ENCODE results near the gene LGR4. TPM values are rescaled to one million over a fixed set of nuclear protein-coding genes. Genes with fewer than 3 reads are reported as not detected.

Gene LGR4
- total and polyA plus RNA-seq, 2 of the 13 experiments (the other 11 are each of a cell fraction or from before 2014, with no cell fraction given): 42.1 to 68.7 TPM

- TF ChIP-seq ZFP90 (CRISPR knock-in tag; IDR thresholded peaks at IDR 0.05; ENCODE audit: borderline replicate concordance) (no peak), DZIP1 (CRISPR knock-in tag; IDR thresholded peaks at IDR 0.05) (no peak)
Measured at GRCh38 chr11:27513389-27513788, 40.8 kb upstream of the LGR4 start (continued).

GRCh38 chr11:27512238-27512637, 39.6 kb upstream of the LGR4 start:
- POLR2A ChIA-PET: no interaction called here
- intact Hi-C loops (cut with micrococcal nuclease; ENCODE audit: unreplicated experiment): no loop called here
- 66% methylated on average over 3 of the region's 3 CpGs for WGBS (ENCODE audit: low lambda C conversion rate)
- in situ Hi-C loops (cut with HindIII; ENCODE audit: extremely low pct_ligation_motif_present, low pct_unique_long_range_greater_than_20kb): no loop called here
- Histone ChIP-seq H3K9ac (ENCODE audit: insufficient read depth, low read depth, low read length) (no peak overlapping the region), H4K20me1 (ENCODE audit: insufficient read depth, low read length) (no peaks in the 10 kb centered on the region), H3K27me3 (ENCODE audit: control insufficient read depth in 1 of 2, insufficient read depth in 2 of 2, low read length in 2 of 2) (no peaks in the 10 kb centered on the region), H2AFZ (ENCODE audit: low read length) (no peak overlapping the region), H3K4me3 (replicated peaks in 1 of 3; ENCODE audit: insufficient read depth in 1 of 3, low read depth in 2 of 3, low read length in 3 of 3) (no peak overlapping the region), H3K79me2 (ENCODE audit: insufficient read depth, low read length) (no peaks in the 10 kb centered on the region), H3K9me3 (ENCODE audit: low read length) (no peaks in the 10 kb centered on the region), H3K27ac (ENCODE audit: extremely low read length, insufficient read depth, low read length) (no peak overlapping the region), H3K4me1 (ENCODE audit: insufficient read depth, low read length) (peaks cover 27% of the 10 kb centered on the region), H3K36me3 (replicated peaks in 1 of 2; ENCODE audit: control insufficient read depth in 1 of 2, insufficient read depth in 2 of 2, low read length in 2 of 2) (no peaks in the 10 kb centered on the region), H3K4me2 (ENCODE audit: low read depth, low read length) (no peak overlapping the region)
- DNase-seq (ENCODE audit: low spot score) (no peak), ATAC-seq (no peak), FAIRE-seq (no peak)
- BruUV-seq (replicated peaks): no TSS peak
- CTCF ChIA-PET (ENCODE audit: low intra/inter-chr PET ratio, low total read pairs): no interaction called here
- TF ChIP-seq RFXANK (CRISPR knock-in tag; IDR thresholded peaks at IDR 0.05) (no peak), ZNF263 (CRISPR knock-in tag; IDR thresholded peaks at IDR 0.05) (no peak), CHD4 (IDR thresholded peaks at IDR 0.05; ENCODE audit: borderline replicate concordance, low read length) (no peak), ZNF607 (CRISPR knock-in tag; IDR thresholded peaks at IDR 0.05; ENCODE audit: borderline replicate concordance) (no peak), MED1 (CRISPR knock-in tag; IDR thresholded peaks at IDR 0.05) (no peak), RFX3 (CRISPR knock-in tag; IDR thresholded peaks at IDR 0.05) (no peak), ZNF33B (CRISPR knock-in tag; IDR thresholded peaks at IDR 0.05) (no peak), PLRG1 (conservative IDR thresholded peaks at IDR 0.05) (no peak), KMT2B (CRISPR knock-in tag; IDR thresholded peaks at IDR 0.05) (no peak), SALL2 (CRISPR knock-in tag; IDR thresholded peaks at IDR 0.05) (no peak), NFE2L2 (IDR thresholded peaks at IDR 0.05; ENCODE audit: low read length) (no peak), MTERF4 (CRISPR knock-in tag; IDR thresholded peaks at IDR 0.05) (no peak), SAP130 (CRISPR knock-in tag; IDR thresholded peaks at IDR 0.05; ENCODE audit: low read depth) (no peak), PRDM10 (CRISPR knock-in tag; IDR thresholded peaks at IDR 0.05; ENCODE audit: low read depth) (no peak)
- TF ChIP-seq, protein P1, sequence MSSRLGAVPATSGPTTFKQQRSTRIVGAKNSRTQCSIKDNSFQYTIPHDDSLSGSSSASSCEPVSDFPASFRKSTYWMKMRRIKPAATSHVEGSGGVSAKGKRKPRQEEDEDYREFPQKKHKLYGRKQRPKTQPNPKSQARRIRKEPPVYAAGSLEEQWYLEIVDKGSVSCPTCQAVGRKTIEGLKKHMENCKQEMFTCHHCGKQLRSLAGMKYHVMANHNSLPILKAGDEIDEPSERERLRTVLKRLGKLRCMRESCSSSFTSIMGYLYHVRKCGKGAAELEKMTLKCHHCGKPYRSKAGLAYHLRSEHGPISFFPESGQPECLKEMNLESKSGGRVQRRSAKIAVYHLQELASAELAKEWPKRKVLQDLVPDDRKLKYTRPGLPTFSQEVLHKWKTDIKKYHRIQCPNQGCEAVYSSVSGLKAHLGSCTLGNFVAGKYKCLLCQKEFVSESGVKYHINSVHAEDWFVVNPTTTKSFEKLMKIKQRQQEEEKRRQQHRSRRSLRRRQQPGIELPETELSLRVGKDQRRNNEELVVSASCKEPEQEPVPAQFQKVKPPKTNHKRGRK (CRISPR knock-in tag; IDR thresholded peaks at IDR 0.05): no peak

Data from HepG2 (cell line).